Astrocyte (in vitro differentiated cells and primary cell): ENCODE measurements around the gene RAVER2. TPM values are rescaled to one million over a fixed set of nuclear protein-coding genes. Genes with fewer than 3 reads are reported as not detected.
"Not testable (repeated sequence)": the region's sequence is repeated elsewhere in the genome, so short reads cannot be mapped to it uniquely, and the experiment has no call there.

Experiments
- DNase-seq: peaks from one replicate; pipeline ENCODE4 v3.0.0-alpha.2; 2010; ENCODE audit warnings: low read depth
- FAIRE-seq: peaks from 2 replicates; lab custom pipeline; 2011; peaks lifted over from hg19 to GRCh38; lab: Jason Lieb, UNC
- H2AFZ ChIP-seq: 2 replicates; pipeline ENCODE4 v1.6.0; 2012; ENCODE audit warnings: low read depth, low read length, inconsistent platforms
- H3K27ac ChIP-seq: 2 replicates; pipeline ENCODE4 v1.5.1; 2011; ENCODE audit warnings: low read depth, low read length, inconsistent platforms
- H3K27me3 ChIP-seq: 2 replicates; pipeline ENCODE4 v1.6.0; 2011; ENCODE audit warnings: low read length, inconsistent platforms; ENCODE audit not compliant: insufficient read depth
- H3K36me3 ChIP-seq: 2 replicates; pipeline ENCODE4 v1.5.1; 2011; ENCODE audit warnings: low read length, inconsistent platforms; ENCODE audit not compliant: insufficient read depth
- H3K4me1 ChIP-seq: 2 replicates; pipeline ENCODE4 v1.5.1; 2011; ENCODE audit warnings: low read length, inconsistent platforms; ENCODE audit not compliant: insufficient read depth
- H3K4me2 ChIP-seq: 2 replicates; pipeline ENCODE4 v1.6.0; 2012; ENCODE audit warnings: low read length, inconsistent platforms
- H3K4me3 ChIP-seq: 2 replicates; pipeline ENCODE4 v1.5.1; 2011; ENCODE audit warnings: low read depth, mild to moderate bottlenecking, low read length, inconsistent platforms; ENCODE audit not compliant: insufficient read depth
- H3K79me2 ChIP-seq: 2 replicates; pipeline ENCODE4 v1.6.0; 2012; ENCODE audit warnings: mild to moderate bottlenecking, low read length, inconsistent platforms; ENCODE audit not compliant: insufficient read depth
- H3K9ac ChIP-seq: 2 replicates; pipeline ENCODE4 v1.6.0; 2012; ENCODE audit warnings: mild to moderate bottlenecking, low read length, inconsistent platforms
- H3K9me3 ChIP-seq: 2 replicates; pipeline ENCODE4 v1.5.1; 2012; ENCODE audit warnings: low read depth, mild to moderate bottlenecking, low read length, inconsistent platforms; ENCODE audit not compliant: insufficient read depth
- H4K20me1 ChIP-seq: 2 replicates; pipeline ENCODE4 v1.6.0; 2012; ENCODE audit warnings: low read length, inconsistent platforms; ENCODE audit not compliant: insufficient read depth
- H3K27ac Mint-ChIP-seq: one replicate; pipeline ENCODE4 v1.8.0; 2021; ENCODE audit warnings: mild to moderate bottlenecking, mixed read lengths; ENCODE audit not compliant: unreplicated experiment
- H3K27me3 Mint-ChIP-seq: one replicate; pipeline ENCODE4 v1.8.0; 2021; ENCODE audit warnings: low read depth, mixed read lengths; ENCODE audit not compliant: unreplicated experiment
- H3K36me3 Mint-ChIP-seq: one replicate; pipeline ENCODE4 v1.8.0; 2021; ENCODE audit warnings: low read depth, mixed read lengths; ENCODE audit not compliant: unreplicated experiment
- H3K4me1 Mint-ChIP-seq: one replicate; pipeline ENCODE4 v1.8.0; 2021; ENCODE audit warnings: low read depth, mixed read lengths; ENCODE audit not compliant: unreplicated experiment
- H3K4me3 Mint-ChIP-seq: one replicate; pipeline ENCODE4 v1.8.0; 2021; ENCODE audit warnings: mild to moderate bottlenecking, moderate library complexity, mixed read lengths; ENCODE audit not compliant: unreplicated experiment
- H3K9me3 Mint-ChIP-seq: one replicate; pipeline ENCODE4 v1.8.0; 2021; ENCODE audit warnings: mild to moderate bottlenecking, mixed read lengths; ENCODE audit not compliant: unreplicated experiment
- EZH2 ChIP-seq: IDR thresholded peaks from 2 replicates; pipeline ENCODE4 v1.6.1; 2012; ENCODE audit warnings: mild to moderate bottlenecking, low read length, inconsistent platforms; ENCODE audit not compliant: insufficient read depth
- total RNA-seq: library from RNA; stranded (reverse); gene quantifications from 2 replicates; pipeline ENCODE4 v1.2.1, GENCODE V29; 2021
- TF ChIP-seq, protein P1 (sequence below): IDR thresholded peaks from 2 replicates; pipeline ENCODE4 v1.5.1; 2011; ENCODE audit warnings: low read depth, mild to moderate bottlenecking, inconsistent platforms, low read length, moderate library complexity; ENCODE audit not compliant: insufficient read depth

The RAVER2 gene
- total RNA-seq, 1 donor from 2014 or later: 7.1 TPM

DNA sequence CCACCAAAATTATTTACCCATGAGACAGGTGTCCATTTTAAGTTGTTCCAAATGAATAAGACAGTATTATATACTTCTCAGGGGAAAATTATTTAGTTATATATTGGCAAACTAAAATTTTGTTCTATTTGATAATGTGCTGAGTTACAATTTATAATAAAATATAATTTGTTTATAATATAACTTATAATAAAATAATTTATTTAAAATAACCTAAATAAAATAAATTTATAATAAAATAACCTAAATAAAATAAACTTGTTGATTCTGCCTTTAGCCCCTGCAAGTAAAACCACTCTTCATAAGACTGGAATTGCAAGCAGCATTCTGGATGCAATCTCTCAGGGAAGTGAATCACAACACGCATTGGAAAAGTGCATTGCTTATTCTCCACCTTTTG is 69.6 kb downstream of the RAVER2 start:
- Histone ChIP-seq H3K4me3 (no peak overlapping the region), H3K79me2 (no peaks in the 10 kb centered on the region), H2AFZ (no peak overlapping the region), H3K36me3 (no peaks in the 10 kb centered on the region), H4K20me1 (no peaks in the 10 kb centered on the region), H3K4me1 (no peaks in the 10 kb centered on the region), H3K9me3 (no peaks in the 10 kb centered on the region), H3K9ac (no peak overlapping the region), H3K27ac (no peak overlapping the region), H3K27me3 (no peaks in the 10 kb centered on the region), H3K4me2 (no peak overlapping the region)
- Mint-ChIP-seq H3K9me3 (peaks cover 4% of the 10 kb centered on the region), H3K4me1 (no peaks in the 10 kb centered on the region), H3K27me3 (no peaks in the 10 kb centered on the region), H3K27ac (no peak overlapping the region), H3K36me3 (peaks cover 9% of the 10 kb centered on the region), H3K4me3 (no peak overlapping the region)
- DNase-seq: no peak
- no peak for FAIRE-seq
- TF ChIP-seq, protein P1, sequence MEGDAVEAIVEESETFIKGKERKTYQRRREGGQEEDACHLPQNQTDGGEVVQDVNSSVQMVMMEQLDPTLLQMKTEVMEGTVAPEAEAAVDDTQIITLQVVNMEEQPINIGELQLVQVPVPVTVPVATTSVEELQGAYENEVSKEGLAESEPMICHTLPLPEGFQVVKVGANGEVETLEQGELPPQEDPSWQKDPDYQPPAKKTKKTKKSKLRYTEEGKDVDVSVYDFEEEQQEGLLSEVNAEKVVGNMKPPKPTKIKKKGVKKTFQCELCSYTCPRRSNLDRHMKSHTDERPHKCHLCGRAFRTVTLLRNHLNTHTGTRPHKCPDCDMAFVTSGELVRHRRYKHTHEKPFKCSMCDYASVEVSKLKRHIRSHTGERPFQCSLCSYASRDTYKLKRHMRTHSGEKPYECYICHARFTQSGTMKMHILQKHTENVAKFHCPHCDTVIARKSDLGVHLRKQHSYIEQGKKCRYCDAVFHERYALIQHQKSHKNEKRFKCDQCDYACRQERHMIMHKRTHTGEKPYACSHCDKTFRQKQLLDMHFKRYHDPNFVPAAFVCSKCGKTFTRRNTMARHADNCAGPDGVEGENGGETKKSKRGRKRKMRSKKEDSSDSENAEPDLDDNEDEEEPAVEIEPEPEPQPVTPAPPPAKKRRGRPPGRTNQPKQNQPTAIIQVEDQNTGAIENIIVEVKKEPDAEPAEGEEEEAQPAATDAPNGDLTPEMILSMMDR: no peak
- TF ChIP-seq EZH2: no peak

DNA sequence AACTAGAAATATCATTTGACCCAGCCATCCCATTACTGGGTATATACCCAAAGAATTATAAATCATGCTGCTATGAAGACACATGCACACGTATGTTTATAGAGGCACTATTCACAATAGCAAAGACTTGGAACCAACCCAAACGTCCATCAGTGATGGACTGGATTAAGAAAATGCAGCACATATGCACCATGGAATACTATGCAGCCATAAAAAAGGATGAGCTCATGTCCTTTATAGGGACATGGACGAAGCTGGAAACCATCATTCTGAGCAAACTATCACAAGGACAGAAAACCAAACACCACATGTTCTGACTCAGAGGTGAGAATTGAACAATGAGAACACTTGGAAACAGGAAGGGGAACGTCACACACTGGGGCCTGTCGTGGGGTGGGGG is 72.5 kb downstream of the RAVER2 start:
- H3K27ac ChIP-seq, H2AFZ ChIP-seq, H3K36me3 ChIP-seq, H3K9ac ChIP-seq, H3K4me1 ChIP-seq, H3K4me3 Mint-ChIP-seq, H3K79me2 ChIP-seq, H4K20me1 ChIP-seq, DNase-seq, H3K9me3 Mint-ChIP-seq, H3K27me3 ChIP-seq, H3K9me3 ChIP-seq, H3K27me3 Mint-ChIP-seq, FAIRE-seq, H3K27ac Mint-ChIP-seq, H3K4me3 ChIP-seq, H3K4me1 Mint-ChIP-seq, H3K4me2 ChIP-seq: not testable (repeated sequence)
- H3K36me3 Mint-ChIP-seq: peaks cover 11% of the 10 kb centered on the region

DNA sequence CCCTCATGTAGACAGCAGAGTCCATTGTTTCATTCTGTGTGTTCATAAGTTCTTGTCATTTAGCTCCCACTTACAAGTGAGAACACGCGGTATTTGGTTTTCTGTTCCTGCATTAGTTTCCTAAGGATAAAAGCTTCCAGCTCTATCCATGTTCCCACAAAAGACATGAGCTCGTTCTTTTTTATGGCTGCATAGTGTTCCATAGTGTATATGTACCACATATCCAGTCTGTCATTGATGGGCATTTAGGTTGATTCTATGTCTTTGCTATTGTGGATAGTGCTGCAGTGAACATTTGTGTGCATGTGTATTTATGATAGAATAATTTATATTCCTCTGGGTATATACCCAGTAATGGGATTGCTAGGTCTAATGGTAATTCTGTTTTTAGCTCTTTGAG is 75.7 kb downstream of the RAVER2 start:
- H3K36me3 Mint-ChIP-seq: peaks cover 11% of the 10 kb centered on the region
- not testable (repeated sequence) for H3K4me2 ChIP-seq, H3K27ac Mint-ChIP-seq, H3K4me3 Mint-ChIP-seq, H3K79me2 ChIP-seq, H3K9me3 ChIP-seq, H3K27me3 Mint-ChIP-seq, FAIRE-seq, H3K4me1 ChIP-seq, H3K27me3 ChIP-seq, H4K20me1 ChIP-seq, H3K4me3 ChIP-seq, H3K36me3 ChIP-seq, DNase-seq, H3K9ac ChIP-seq, H3K27ac ChIP-seq, H2AFZ ChIP-seq, H3K9me3 Mint-ChIP-seq, H3K4me1 Mint-ChIP-seq

DNA sequence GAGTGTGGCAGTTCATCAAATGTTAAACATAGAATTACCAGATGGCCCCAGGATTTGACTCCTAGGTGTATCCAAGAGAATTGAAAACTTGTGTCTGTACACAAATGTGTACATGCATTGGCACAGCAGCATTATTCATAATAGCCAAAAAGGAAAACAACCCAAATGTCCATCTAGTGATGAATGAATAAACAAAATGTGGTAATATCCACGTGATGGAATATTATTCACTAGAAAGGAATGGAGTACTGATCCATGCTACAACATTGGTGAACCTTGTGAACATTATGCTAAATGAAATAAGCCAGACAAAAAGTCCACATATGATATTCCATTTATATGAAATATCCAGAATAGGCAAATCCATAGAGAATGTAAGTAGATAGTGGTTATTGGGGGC is 77.7 kb downstream of the RAVER2 start:
- DNase-seq: peak; percentile 28
- Histone ChIP-seq H3K36me3 (no peaks in the 10 kb centered on the region), H2AFZ (no peak overlapping the region), H3K9me3 (no peaks in the 10 kb centered on the region), H3K4me3 (no peak overlapping the region), H3K27me3 (no peaks in the 10 kb centered on the region), H3K27ac (no peak overlapping the region), H3K4me2 (no peak overlapping the region), H3K79me2 (no peaks in the 10 kb centered on the region), H4K20me1 (no peaks in the 10 kb centered on the region), H3K9ac (no peak overlapping the region), H3K4me1 (no peaks in the 10 kb centered on the region)
- Mint-ChIP-seq H3K4me1 (peaks cover 3% of the 10 kb centered on the region), H3K36me3 (peaks cover 6% of the 10 kb centered on the region), H3K4me3 (peak overlapping the region; percentile 21), H3K9me3 (no peaks in the 10 kb centered on the region), H3K27me3 (no peaks in the 10 kb centered on the region), H3K27ac (no peak overlapping the region)
- no peak for FAIRE-seq
- no peak for TF ChIP-seq EZH2
- TF ChIP-seq, protein P1: no peak
